Stimulated activated CD8-positive, alpha-beta memory T cell treated with anti-CD3 and anti-CD28 coated beads, Interleukin-7, amount 100 ng/mL, for 24 hours (primary cell): Measurements from ENCODE around the gene USP6NL.
"Not testable (repeated sequence)": the region's sequence is repeated elsewhere in the genome, so short reads cannot be mapped to it uniquely, and the experiment has no call there.

Experiments
- DNase-seq: peaks from one replicate; pipeline ENCODE4 v3.0.0-alpha.2; 2020; ENCODE audit warnings: low read depth

USP6NL gene

DNA sequence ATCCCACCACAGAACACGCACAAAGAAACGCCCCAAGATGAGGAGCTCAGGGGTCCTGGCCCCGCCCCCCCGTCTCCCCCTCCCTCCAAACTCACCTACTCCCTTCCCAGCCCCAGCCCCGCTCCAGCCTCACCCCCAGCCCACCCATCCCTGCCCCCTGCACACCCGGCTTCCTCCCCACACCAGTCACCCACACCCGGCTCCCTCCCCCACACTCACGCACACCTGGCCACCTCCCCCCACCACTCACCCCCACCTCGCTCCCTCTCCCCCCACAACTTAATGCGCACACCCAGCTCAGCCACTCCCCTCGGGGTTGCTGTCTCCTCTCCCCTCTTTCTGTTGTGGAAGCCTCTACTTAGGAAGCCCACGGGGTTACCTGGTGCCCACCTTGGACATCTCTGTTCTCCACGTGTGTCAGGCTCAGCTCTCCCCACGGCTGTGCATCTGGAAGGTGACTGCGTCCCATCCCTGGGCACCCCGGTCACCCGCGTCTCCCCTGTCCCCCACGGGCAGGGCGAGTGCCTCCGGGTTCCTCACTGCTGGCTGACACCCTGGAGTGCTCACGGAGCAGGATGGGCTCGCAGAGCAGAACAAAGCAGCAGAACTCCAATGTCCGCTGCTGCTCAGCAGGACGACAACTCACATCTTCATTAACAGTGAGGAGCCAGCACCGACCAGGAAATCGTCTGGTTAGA is 166.8 kb downstream of the USP6NL start:
- no peak for DNase-seq

DNA sequence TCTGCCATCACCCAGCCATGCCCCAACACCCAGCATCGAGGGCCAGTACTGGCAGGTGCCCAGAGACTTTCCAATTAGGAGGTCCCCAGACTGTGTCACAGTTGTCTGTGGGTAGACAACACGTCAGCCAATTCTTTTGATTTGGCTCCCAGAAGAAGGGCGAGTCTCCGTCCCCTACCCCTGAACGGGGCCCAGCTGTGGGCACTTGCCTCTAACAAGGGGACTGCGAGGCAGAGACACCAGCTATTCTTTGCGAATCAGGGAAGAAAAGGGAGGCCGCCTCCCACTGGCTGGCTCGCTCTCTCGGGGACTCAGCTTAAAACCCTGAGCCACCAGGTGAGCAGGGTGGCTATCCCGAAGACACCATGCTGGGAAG is 167.3 kb downstream of the USP6NL start:
- no peak for DNase-seq

DNA sequence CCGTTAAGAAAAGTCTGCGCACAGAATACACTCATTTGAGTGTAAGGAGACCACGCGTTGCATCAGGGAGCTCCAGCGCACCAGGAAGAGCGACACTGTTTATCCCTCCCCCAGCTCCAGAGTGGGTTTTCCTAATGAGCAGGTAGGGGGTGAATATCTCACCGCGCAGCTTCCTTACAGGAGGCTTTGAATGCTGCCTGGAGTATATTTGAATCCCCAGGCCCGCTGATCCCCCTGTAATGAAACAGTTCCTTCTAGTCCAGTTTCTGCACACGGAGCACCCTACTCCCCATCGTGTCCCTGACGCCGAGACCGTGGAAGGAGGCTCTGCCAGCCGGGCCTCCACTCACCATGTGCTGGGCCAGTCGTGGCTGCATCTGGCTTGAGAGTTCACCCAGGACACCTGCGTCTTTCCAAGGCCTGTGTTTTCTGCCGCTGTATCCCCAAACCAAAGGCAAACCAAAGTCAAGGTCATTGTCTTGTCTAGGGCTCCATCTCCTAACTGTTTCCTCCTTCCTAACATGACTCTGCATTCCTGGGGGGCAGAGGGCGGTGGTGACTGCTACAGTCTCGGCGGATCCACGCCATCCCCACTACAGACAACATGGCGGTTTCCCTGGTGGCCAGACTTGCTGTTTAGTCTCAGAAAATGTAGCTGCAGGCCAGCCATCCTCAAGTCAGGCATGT is 167.8 kb downstream of the USP6NL start:
- DNase-seq: no peak

DNA sequence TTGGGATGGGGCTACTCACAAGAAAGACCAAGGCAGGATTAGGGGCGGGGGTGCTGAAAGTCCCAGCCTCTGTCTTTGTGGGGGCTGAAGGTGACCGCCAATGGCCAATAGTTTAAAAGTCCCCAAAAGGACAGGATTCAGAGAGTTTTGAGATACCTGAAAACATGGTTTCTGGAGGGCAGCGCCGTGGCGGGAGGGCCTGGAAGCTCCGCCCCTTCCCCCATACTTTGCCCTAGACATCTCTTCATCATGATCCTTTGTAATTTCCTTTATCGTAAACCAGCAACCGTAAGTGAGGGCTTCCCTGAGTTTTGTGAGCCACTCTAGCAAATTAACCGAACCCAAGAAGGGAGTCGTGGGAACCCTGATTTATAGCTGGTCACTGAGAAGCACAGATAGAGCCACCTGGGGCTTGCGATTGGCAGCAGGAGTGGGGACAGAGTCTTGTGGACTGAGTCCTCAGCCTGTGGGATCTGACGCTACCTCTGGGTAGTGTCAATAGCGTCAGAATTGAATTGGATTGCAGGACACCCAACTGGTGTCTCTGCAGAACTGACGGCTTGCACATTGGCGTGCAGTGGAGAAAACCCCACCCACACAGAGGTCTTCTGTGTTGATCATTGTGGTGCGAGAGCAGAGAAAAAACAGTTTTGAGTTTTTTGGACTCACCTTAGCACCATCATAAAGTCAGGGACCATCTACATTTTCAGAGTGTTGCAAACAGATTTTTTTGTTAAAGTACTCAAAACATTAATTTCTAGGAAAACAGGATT is 169.3 kb downstream of the USP6NL start:
- DNase-seq: no peak

DNA sequence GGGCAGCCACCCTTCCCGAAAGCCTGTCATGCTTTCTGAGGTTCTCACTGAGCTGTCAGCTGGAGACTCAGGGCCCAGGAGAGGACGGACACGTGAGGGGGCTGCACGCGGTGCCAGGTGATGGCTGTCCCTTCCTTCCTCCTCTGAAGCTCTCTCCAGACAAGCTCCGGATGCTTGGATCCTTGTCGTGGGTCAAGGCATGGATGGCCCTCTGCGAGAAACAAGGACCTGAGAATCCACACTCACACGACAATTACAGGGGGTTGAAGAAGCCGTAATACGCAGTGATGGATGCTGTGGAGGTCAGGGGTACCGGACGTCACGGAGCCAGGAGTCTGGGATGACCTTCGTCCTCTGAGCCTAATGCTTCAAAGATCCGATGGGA is 170.3 kb downstream of the USP6NL start:
- DNase-seq: no peak

DNA sequence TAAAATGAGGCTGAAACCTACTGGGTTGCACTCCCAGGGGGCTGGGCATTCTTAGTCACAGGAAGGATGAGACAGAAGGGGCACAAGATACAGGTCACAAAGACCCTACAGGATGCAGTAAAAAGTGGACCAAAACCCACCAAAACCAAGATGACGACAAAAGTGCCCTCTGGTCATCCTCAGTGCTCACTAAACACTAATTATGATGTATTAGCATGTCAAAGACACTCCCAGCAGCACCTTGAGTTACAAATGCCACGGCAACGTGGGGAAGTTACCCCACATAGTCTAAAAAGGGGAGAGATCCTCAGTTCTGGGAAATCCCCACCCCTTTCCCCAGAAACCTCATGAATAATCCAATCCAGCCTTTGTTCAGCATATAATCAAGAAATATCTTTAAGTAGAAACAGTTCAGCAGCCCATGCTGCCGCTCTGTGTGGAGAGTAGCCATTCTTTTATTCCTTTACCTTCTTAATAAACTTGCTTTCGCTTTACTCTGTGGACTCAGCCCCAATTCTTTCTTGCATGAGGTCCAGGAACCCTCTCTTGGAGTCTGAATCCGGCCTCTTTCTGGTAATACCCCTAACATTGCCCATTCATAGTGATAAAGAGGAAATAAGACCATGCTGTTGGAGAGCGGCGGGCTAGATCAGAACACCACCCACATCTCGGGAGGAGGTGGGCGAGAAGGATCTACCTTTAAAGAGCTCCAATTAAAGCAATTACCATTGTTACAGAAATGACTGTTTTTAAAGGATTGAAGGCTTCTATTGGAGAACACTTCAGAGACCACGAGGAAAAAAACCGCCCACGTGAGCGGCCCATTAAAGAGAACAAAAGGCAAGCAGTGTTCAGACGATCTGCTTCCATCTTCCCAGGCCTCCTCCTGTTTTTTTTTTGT is 170.9 kb downstream of the USP6NL start:
- no peak for DNase-seq

DNA sequence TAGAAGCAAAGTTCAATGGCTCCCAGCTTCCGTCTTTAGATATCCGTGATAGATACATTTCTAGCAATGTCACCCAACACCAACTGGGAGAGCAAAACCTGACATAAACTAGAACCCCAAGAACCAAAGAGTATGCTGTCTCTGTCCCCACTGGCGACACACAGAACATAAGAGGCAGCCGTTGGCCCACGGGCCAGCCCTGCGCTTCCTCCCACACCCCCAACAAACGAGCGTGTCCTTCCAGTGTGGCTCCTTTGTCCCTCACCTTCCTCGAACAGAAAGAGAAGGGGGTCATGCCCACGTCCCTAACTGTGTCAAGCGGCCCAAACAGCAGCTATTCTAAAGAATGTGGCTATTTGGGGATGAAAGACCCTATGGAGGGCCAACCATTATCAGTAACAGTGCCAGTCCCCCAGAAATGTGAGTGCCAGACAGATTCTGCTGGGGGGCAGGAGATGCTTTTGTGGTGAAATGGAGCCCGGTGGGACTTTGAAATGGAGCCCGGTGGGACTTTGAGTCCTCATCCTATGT is 171.9 kb downstream of the USP6NL start:
- DNase-seq: no peak

DNA sequence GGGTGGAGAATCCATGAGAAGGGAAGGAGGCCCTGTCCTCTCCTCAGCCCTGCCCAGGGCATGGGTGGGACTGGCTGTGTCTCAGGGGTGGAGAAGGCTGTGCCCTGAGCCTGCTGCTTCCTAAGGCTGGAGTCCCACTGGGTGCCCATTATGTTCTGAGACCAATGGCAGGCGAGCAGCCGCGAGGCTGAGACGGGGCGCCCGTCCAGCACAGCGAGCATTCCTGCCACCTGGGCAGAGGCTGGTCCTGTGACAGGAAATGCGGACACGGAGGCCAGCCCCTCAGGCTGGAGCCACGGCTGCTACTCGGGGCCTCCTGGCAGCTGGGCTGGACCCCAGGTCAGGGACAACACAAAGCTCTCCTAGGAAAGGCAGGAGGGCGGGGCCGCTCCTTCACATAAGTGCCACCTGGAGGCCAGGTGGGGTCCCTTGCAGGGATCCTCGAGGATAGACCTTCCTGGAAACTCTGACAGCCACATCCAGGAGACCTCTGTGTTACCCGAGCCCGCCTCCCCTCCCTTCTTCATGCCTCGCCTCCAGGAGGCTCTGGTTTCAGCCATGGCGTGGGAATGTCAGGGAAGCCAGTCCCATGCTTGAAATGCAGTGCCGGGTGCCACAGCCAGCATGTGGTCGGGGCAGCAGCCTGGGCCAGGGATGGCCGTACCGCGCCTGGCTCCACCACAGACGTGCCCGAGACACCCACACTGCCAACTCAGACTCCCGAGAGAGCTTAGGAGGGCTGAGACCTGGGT is 173.9 kb downstream of the USP6NL start:
- no peak for DNase-seq

DNA sequence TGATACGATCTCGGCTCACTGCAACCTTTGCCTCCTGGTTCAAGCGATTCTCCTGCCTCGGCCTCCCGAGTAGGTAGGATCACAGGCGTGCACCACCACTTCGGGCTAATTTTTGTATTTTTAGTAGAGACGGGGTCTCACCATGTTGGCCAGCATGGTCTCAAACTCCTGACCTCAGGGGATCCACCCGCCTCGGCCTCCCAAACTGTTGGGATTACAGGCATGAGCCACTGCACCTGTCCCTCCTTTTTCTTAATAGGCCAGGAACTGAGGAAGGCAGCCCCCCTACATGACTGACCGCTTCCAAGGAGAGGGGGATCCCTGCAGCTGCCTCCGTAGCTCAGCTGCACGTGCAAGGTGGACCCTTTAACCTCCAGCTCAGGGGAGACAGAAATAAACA is 175.0 kb downstream of the USP6NL start:
- DNase-seq: not testable (repeated sequence)

DNA sequence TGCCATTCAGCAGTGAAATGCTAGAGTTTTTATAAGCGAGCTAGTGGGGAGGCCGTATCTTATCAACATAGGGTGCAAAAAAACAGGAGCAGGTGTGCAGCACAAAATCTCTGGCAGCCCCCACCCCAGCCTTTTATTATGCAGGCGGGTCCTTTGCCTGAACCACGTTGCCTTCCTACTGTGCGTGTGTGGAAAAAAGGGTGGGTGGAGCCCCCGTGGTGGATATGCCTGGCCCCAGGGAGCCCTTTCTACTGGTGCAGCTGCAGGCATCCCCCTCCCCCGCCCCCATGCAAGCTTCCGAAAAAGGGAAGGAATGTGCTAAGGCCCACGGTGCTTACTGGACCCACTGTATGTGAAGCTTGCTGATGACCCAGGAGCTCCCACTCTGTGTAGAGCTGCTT is 175.9 kb downstream of the USP6NL start:
- no peak for DNase-seq

DNA sequence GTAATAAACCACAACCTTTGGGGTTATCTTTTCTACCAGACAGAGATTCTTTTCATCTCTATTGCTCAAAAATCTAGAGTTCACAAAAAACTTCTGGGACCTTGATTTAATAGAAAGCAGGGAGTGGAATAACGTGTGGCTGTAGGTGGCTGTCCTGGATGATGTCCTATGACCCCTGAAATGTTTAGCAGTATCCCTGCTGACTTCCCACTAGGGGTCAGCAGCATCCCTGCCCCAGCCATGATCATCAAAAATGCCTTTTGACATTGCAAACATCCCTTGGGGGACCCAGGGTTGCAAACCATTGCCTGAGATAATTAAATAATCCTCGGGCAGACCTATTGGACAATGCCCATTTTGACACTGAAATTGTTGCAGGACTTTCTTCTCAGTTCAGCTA is 177.1 kb downstream of the USP6NL start:
- no peak for DNase-seq

DNA sequence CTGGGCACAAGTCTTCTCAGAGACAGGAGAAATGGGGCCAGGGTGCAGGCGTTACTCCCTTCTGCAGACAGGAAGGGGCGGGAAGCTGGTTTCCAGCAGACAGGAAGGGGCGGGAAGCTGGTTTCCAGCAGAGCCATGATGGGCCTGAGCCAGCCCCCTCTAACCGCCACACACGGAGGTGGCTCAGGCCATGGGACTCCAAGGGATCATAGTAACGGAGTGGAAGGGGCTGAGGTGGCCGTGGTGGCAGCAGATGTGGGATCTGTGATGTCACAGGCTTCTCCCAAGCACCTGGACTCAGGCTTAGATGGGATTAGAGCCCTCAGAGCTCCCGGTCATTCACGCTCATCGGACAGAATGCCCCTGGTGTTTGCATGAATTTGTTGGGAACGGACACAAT is 177.8 kb downstream of the USP6NL start:
- no peak for DNase-seq

DNA sequence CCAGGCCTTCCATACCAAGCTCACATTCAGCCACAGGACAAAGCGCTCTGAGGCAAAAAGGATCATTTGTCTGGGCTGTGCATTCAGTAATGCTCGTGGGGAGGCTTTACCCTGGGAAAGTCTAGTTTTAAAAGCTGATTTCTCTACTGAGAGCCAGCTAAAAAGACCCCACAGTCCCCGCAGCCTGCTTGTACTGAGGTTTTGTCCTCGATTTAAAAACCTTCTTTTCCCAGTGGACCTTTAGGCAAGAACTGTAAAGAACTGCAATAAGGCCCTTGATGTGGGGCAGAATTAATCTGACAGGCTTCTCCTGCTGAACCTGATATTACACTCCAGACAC is 180.3 kb downstream of the USP6NL start:
- DNase-seq: no peak

DNA sequence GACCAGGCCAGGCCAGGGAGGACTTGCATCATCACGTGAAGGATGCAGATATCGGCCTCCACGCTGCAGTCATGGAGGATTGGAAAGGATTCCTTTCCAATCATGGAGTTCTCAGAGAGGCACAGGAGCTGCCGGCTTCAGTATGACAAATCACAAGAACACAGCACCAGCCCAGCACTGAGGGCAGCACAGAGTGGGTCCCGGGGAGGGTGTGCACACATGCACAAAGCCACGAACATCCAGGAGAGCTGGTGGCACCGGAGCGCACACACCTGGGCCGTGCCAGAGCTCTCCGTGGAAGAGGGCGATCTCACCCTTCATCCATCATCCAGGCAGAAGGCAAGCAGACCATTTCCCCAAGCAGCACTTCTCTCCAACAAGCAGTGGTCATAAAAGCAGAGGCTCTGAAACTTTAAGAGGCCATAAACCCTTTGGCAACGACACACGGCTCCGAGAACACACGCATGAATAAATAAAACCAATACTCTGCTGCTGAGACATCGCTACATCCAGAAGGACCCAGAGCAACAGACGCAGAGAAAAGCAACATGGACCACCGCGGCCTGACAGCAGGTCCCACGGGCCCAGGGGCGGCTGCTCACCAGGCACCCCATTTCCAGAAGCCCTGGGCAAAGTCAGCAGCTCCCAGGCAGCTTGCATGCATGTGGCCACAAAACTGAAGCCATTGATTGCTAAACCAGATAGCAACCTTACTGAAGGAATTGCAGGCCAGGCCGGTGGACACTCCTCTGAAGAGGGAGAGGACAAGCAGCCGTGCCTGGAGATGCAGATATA is 180.8 kb downstream of the USP6NL start:
- DNase-seq: no peak

DNA sequence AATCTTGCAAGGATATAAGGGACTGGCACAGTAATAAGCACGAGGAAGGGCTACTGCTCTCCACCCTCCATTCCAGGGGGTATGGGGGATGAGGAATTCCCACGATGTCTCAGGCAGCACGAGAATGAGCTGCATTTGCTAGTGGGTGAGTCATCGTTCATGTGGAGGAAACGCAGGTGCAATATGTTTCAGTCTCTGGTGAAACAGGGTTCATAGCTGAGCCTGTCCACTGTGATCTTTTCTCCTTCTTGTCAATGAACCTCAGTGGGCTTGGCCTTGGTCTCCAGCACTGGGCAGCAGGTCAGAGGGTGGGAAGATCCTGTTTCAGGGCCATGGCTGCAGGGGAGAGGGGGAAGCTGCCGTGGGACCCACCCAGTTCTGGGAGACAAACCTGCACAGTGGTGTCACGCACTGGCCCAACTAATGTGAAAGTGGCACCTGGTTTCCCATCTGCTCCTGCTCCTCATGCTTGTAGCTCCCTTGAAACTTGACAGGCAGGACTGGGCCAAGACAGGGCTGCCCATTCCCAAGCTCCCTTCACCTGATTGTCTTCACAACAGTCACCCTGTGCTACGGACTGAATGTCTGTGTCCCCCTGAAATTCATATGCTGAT is 181.9 kb downstream of the USP6NL start:
- no peak for DNase-seq

DNA sequence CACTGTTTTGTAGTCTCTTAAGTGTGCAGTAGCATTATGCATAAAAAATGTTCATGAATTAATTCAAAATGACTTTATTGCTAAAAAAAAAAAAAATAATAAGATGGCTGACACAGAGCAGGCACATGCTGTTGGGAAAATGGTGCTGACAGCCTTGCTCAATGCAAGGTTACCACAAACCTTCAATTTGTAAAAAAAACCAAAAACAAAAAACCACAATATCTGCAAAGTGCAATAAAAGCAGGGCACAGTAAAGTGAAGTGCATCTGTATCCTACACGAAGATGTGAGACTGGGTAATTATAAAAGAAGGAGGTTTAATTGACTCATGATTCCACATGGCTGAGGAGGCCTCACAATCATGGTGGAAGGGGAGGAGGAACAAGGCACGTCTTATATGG is 185.8 kb downstream of the USP6NL start:
- no peak for DNase-seq

DNA sequence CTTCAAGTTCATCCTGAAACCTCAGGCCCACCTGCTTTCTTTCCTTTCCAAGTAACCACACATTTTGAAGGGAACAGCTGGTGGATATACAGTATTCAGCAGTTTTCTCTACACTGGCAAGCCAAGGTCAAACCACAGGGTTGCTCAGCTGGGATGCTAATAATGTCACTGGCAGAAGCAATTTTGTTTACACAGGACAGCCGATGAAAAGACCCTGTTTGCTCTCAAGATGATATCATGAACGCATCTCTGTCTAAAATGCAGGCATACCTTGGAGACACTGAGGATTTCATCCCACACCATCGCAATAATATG is 186.2 kb downstream of the USP6NL start:
- no peak for DNase-seq

DNA sequence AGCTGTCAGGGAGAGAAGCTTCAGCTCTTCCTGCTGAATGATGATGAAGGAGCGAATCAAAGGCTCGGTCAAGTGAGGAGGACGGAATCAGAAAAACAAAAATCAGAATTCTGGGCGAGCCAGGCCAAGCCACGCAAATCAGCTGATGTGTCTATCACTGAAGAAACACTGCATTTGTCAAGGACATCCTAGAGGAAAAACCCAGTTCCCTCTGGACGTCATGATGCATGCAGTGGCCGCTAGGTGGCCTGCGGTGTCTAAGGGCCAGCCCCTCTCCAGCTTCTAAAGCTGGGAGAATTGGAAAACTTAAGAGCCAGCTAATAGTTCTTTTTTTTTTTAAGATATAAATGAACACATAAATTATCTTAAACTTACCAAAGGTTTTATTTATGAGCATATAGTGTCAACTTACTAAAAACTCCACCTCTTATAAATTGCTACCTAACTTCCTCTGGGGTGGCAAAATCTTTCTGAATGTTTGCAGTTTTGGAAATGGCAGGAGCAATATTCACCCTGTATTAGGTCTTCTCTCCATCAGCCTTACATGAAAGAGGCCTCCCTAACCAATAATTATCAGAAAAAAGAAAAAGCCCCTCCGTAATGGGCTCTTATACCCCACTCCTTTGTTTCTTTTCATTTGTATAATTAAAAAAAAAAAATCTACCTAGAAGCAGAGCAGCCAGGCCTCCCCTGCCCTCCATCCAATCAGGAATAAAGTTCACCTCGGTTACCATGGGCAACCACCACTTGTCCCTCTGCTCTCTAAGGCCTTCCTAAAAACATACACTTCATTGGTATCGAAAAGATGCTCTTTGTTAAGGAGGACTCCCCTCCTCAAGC is 186.8 kb downstream of the USP6NL start:
- no peak for DNase-seq

DNA sequence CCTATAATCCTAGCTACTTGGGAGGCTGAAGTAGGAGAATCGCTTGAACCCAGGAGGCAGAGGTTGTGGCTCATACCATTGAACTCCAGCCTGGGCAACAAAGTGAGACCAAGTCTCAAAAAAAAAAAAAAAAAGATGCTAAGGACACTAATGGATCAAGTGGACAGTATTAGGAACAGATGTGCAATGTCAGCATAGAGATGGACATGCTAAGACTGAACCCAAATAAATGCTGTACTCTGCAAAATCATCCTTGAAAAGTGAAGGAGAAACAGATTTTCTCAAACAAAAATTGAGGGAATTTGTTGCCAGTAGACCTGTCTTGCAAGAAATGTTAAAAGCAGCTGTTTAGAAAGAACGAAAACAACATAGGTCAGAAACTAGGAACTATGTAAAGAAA is 194.5 kb downstream of the USP6NL start:
- no peak for DNase-seq
